GM18517 (cell line): ENCODE results near the gene RHOT2.
A peak's percentile ranks its signal among the peaks of the same experiment; 100 is the strongest.

Experiments
- ATAC-seq: cut with Tn5 transposase; IDR thresholded peaks from one replicate; pipeline ENCODE4 v1.9.1; 2021; ENCODE audit warnings: mild to moderate bottlenecking, moderate library complexity; ENCODE audit not compliant: unreplicated experiment

RHOT2 gene

GRCh38 chr16:647173-647902 is 20.6 kb upstream of the RHOT2 start:
- ATAC-seq, result no peak

- no peak for ATAC-seq
Measured at GRCh38 chr16:648071-648780, 19.7 kb upstream of the RHOT2 start.

- ATAC-seq, result peak; percentile 77
Measured at GRCh38 chr16:648781-649589, 18.9 kb upstream of the RHOT2 start, which contains the start of gene WDR90. Gene WDR90 (plus strand): TSS chr16:649365. CDS start chr16:649417, 52 bp downstream.

- peak; percentile 5 for ATAC-seq
Measured at GRCh38 chr16:649631-650030, 18.3 kb upstream of the RHOT2 start.

GRCh38 chr16:651844-652243 is 16.1 kb upstream of the RHOT2 start:
- no peak for ATAC-seq

GRCh38 chr16:652454-653305 is 15.3 kb upstream of the RHOT2 start:
- no peak for ATAC-seq

- ATAC-seq, result no peak
Measured at GRCh38 chr16:654034-654433, 13.9 kb upstream of the RHOT2 start.

- no peak for ATAC-seq
Measured at GRCh38 chr16:657487-657886, 10.4 kb upstream of the RHOT2 start.

- no peak for ATAC-seq
Measured at GRCh38 chr16:658679-659571, 9.0 kb upstream of the RHOT2 start.

- ATAC-seq, result no peak
Measured at GRCh38 chr16:659618-660017, 8.3 kb upstream of the RHOT2 start.

- no peak for ATAC-seq
Measured at GRCh38 chr16:660132-660458, 7.8 kb upstream of the RHOT2 start.

GRCh38 chr16:660459-661183 is 7.3 kb upstream of the RHOT2 start:
- ATAC-seq, result no peak

GRCh38 chr16:661184-661821 is 6.6 kb upstream of the RHOT2 start:
- no peak for ATAC-seq

- ATAC-seq, result no peak
Measured at GRCh38 chr16:662095-662494, 5.8 kb upstream of the RHOT2 start.

GRCh38 chr16:662597-662996 is 5.3 kb upstream of the RHOT2 start:
- ATAC-seq, result no peak

GRCh38 chr16:666572-666971 is 1.4 kb upstream of the RHOT2 start:
- no peak for ATAC-seq

- ATAC-seq, result no peak
Measured at GRCh38 chr16:667113-667779, 686 bp upstream of the RHOT2 start.

GRCh38 chr16:668519-669171 is 713 bp downstream of the RHOT2 start:
- no peak for ATAC-seq
